ENCODE data around the gene GABRG3.

DNA sequence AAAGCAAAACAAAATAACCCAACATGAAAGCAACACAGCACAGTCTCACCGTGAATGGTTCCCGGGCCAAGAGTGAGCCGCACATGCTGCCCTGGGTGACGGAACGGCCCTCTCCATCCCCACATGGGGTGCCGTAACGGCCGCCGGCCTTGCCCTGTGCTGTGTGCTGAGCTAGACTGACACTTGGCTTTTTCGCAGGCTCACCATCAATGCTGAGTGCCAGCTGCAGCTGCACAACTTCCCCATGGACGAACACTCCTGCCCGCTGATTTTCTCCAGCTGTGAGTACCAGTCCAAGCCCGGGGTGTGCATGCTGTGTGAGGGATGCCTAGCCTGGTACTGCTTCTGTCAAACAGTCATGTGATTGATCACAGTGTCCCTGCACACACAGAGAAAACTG, 357.6 kb downstream of the GABRG3 start:
- TF ChIP-seq, protein P1, sequence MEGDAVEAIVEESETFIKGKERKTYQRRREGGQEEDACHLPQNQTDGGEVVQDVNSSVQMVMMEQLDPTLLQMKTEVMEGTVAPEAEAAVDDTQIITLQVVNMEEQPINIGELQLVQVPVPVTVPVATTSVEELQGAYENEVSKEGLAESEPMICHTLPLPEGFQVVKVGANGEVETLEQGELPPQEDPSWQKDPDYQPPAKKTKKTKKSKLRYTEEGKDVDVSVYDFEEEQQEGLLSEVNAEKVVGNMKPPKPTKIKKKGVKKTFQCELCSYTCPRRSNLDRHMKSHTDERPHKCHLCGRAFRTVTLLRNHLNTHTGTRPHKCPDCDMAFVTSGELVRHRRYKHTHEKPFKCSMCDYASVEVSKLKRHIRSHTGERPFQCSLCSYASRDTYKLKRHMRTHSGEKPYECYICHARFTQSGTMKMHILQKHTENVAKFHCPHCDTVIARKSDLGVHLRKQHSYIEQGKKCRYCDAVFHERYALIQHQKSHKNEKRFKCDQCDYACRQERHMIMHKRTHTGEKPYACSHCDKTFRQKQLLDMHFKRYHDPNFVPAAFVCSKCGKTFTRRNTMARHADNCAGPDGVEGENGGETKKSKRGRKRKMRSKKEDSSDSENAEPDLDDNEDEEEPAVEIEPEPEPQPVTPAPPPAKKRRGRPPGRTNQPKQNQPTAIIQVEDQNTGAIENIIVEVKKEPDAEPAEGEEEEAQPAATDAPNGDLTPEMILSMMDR (IDR thresholded peaks at IDR 0.05): no peak
- TF ChIP-seq POLR2A (IDR thresholded peaks at IDR 0.05): no peak
